ENCODE data around the gene PRKCD.

- TF ChIP-seq EZH2 (IDR thresholded peaks at IDR 0.05; ENCODE audit: insufficient read depth, poor library complexity, severe bottlenecking) (no peak), EZH2phosphoT487 (IDR thresholded peaks at IDR 0.05; ENCODE audit: insufficient read depth, low read depth) (no peak)
Measured at GRCh38 chr3:53218131-53218530, 57.1 kb downstream of the PRKCD start.

All from GM23248 (cell line).